Measurements from ENCODE around the gene CHD2.

CHD2 gene

GRCh38 chr15:92962914-92963313 is 62.8 kb downstream of the CHD2 start:
- DNase-seq (ENCODE audit: low read depth): no peak

- no peak for DNase-seq (ENCODE audit: low read depth)
Measured at GRCh38 chr15:92963794-92964193, 63.7 kb downstream of the CHD2 start.

GRCh38 chr15:92968926-92969651 is 69.0 kb downstream of the CHD2 start:
- DNase-seq (ENCODE audit: low read depth): no peak

GRCh38 chr15:92970656-92971055 is 70.5 kb downstream of the CHD2 start:
- no peak for DNase-seq (ENCODE audit: low read depth)

- no peak for DNase-seq (ENCODE audit: low read depth)
Measured at GRCh38 chr15:92971081-92971480, 71.0 kb downstream of the CHD2 start.

DNA sequence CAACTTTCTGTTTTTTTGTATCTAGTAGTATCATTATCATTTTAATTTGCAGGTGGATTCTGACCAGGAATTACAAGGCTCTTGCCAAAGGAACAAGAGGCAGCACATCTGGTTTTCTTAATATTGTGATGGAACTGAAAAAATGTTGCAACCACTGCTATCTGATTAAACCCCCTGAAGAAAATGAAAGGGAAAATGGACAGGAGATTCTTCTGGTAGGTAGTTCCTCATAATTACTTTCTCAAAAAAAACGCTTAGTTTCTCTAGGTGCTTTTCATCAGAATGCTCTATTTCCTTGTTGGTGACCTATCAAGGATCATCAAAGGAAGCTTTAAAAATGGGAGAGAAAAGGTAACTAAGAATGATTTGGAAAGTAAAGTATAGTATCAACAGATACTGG is 71.6 kb downstream of the CHD2 start:
- DNase-seq (ENCODE audit: low read depth): no peak

DNA sequence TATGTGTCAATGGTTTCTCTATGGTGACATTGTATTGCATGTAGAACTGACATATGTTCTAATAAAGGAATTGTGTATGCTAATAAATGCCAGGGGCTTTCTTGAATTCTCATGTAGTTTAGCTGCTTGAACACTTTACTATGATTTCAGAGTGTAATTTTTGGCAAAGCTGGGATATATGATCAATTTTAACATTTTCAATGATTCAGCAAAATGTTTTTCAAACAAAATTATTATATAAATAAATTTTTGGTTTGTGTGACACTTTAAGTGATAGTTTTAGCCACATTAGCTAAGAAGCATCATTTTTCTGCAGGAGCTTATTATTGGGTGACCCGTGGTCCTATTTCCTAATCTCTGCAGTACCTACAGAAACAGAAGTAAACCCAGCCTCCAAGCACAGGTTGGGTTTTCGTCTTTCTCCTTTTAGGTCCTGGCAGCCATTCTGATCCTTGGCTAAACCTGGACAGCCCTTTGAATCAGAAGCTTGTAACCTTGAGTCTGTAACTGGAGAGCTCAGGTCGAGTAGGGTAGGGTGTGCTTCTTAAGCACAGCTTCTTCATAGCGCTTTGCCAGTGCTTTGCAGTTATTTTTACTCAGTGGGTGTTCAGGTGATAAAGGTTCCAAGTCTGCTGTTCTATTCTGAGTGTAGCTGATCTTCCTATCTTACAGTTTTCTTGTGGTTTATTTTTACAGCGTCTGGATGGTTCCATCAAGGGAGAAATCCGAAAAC is 74.2 kb downstream of the CHD2 start:
- no peak for DNase-seq (ENCODE audit: low read depth)

DNA sequence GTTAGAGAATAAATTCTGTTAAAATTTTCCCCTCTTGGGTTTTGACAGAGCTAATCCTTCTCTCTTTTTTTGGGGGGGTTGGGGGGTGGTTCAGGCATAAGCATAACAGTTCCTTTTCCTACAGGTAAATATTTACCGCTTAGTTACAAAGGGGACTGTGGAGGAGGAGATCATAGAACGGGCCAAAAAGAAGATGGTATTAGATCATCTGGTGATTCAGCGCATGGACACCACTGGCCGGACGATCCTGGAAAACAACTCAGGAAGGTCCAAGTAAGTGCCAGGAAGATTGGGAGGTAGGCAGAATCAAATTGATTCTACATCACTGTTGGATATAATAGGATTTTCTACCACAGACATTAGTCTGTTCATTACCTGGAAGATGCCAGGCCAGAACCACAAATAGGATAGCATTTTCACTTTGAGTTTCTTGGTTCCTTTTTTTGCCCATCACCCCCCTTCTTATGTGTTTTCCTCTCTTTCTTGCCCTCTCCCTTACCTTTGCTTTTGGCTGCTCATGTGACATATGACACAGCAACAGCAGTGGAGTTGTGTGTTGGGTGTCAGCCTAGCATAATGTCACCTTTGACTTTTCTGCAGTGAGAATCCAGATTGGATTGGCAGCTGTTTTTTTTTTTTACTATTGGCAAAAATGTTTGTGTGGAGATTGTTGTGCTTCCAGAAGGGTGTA is 79.0 kb downstream of the CHD2 start:
- DNase-seq (ENCODE audit: low read depth): no peak

DNA sequence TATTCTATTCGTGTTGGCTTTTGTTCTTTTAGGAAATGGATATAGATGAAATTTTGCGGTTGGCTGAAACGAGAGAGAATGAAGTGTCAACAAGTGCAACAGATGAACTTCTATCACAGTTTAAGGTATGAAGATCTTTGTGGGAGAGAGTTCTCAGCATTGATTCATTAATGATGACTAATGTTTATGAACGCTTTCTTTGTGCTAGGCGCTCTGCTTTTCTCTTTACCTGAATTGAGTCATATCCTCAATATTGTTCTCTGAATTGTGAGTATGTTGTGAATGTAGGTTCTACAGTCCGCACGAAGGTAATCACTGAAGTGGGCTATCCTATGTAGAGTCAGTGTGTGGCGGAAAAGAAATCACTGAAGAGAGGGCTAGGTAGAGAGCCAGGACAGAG is 81.2 kb downstream of the CHD2 start:
- DNase-seq (ENCODE audit: low read depth): no peak

GRCh38 chr15:92984161-92984560 is 84.0 kb downstream of the CHD2 start:
- no peak for DNase-seq (ENCODE audit: low read depth)

DNA sequence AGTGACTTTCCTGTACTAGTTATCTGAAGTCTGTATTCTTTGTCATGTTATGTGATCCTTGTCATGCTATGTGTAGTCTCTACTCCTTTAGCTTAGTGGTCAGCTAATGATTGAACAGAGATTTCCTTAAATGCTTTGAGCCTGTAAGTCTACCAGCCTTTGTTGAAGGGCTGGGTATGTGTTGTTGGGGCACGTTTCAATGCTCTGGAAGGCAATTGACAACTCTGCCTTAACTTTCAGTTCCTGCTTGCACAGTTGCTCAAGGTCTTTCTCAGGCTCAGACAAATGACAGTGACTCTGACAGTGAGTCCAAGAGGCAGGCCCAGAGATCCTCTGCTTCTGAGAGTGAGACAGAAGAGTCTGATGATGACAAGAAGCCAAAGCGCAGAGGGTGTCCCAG is 89.3 kb downstream of the CHD2 start:
- DNase-seq (ENCODE audit: low read depth): no peak

DNA sequence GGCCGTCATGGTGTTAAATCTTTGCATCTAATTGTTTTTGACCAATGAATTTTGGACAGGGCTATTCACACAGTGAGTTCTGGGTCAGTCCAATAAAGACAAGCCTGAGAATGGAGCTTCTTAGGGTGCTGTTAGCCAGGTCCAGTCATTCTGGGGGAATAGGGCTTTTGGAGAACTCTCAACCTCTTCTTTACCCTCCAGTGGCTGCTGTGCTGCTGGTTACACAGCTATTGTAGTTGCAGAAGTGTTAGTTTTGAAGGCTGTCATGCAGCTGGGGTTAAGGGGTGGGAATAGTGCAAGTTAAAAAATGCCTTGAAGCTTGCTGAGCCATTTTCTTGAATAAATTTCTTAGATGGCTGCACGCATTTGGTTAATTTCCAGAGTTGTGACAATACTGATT is 89.9 kb downstream of the CHD2 start:
- no peak for DNase-seq (ENCODE audit: low read depth)

DNA sequence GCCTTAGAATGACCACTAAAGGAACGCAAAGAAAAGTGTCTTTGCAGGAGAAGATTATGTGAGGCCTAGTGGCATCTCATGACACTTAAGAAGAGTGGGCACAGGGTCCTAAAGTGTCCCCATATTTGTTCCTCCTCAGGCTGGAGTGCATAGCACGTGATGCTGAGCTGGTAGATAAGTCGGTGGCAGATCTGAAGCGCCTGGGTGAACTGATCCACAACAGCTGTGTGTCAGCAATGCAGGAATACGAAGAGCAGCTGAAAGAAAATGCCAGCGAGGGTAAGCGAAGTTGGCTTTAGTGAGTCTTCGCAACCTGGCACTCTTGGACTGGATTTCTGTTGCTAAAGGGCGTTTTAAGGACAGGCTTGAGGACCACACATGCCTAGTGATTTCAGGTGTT is 92.6 kb downstream of the CHD2 start:
- DNase-seq (ENCODE audit: low read depth): no peak

- DNase-seq (ENCODE audit: low read depth): no peak
Measured at GRCh38 chr15:92997821-92998220, 97.7 kb downstream of the CHD2 start.

DNA sequence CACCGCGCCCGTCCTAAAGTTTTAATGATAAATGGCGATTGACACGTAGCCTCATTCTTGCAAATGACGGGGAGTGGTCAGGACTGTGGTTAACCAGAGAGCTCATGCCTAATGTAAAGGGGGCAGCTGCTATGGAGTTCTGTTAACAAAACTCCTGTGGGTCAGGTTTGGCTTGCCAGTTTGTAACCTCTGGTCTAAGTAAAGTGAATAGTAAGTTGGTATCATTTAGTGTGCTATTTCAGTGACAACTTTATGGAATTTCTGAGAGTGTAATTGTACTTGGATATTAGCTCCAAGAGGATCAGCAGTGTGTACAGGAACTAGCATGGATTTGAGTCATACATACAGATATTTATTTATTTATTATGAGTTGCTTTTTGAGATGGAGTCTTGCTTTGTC is 101.0 kb downstream of the CHD2 start:
- DNase-seq (ENCODE audit: low read depth): no peak

DNA sequence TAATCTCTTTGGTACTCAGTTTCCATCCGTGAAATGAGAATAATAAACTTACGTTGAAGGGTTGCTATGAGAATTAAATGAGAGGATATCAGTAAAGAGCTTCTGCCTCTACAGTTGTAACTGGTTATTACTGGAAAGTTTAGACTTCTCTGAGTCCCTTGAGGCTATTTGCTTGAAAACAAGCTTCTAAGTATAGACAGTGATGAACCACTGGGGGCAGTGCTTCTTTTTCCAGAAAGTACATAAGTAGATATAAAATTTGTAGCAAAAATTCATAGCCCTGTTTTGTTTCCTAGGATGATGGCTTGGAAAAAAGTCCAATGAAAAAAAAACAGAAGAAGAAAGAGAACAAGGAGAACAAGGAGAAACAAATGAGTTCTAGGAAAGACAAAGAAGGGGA is 101.8 kb downstream of the CHD2 start:
- DNase-seq (ENCODE audit: low read depth): no peak

DNA sequence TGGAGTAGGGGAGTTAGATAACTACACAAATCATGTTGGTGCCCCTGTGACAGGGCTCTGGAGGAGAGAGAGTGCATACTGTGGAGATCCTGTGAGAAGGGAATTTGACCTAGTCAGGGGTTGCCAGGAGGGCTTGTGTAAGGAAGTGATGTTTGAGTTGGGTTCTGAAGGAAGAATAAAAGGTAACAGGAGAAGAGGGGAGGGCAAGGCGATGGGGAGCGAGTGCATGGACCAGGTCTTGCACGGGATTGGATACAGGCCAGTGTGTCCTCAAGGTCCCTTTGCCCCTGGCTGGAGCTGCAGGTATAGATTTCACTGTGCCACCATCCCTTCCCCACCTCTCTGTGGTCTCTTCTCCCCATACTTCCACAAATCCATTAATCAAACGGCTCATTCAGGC is 105.0 kb downstream of the CHD2 start:
- DNase-seq (ENCODE audit: low read depth): no peak

GRCh38 chr15:93007994-93008393 is 107.9 kb downstream of the CHD2 start:
- DNase-seq (ENCODE audit: low read depth): no peak

DNA sequence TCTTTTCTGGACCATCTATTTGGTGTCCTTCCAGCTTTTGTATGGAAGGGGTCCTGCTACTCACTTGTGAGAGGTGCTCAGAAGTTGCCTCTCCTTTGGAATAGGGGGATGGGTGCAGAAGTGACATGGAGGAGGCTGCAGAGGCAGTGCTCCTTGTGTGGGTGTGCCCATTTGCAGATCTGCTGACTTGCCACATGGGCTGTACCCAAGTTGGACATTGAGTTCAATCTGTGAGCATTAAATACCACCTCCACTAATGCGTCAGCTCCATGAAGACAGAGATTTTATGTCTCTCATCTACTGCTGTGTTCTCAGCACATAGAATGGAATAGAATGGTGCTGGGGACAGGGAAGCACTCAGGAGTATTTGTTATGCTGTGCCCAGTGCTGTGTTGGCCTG is 112.7 kb downstream of the CHD2 start:
- no peak for DNase-seq (ENCODE audit: low read depth)

DNA sequence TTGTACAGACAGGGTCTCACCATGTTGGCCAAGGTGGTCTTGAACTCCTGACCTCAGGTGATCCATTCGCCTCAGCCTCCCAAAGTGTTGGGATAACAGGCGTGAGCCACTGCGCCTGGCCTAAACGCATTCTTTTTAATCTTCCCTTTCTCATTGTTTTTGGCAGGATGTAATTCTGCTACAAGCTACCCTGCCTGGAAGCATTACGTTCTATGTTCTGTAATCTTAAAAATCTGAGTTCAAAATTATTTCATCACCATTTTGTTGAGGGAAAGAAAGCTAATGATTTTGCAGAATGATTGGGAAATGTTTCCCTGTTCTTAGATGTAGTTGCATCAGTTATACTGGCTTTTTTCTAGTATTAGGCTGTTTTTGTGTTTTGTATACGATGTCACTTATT is 117.4 kb downstream of the CHD2 start:
- DNase-seq (ENCODE audit: low read depth): no peak

DNA sequence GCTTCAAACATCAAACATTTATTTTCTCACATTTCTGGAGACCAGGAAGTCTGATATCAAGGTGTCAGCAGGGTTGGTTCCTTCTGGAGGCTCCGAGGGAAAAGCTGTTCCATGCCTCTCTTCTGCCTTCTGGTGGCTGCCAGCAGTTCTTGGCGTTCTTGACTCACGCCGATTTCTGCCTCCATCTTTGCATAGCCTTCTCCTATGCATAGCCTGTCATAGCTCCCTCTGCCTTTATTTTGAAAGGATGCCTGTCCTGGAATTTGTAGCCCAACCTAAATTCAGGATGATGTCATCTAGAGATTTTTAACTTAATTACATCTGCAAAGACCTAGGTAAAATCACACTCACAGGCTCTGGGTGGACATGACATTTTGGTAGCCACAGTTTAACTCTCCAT is 118.5 kb downstream of the CHD2 start:
- DNase-seq (ENCODE audit: low read depth): no peak

GRCh38 chr15:93019090-93019489 is 119.0 kb downstream of the CHD2 start:
- no peak for DNase-seq (ENCODE audit: low read depth)

DNA sequence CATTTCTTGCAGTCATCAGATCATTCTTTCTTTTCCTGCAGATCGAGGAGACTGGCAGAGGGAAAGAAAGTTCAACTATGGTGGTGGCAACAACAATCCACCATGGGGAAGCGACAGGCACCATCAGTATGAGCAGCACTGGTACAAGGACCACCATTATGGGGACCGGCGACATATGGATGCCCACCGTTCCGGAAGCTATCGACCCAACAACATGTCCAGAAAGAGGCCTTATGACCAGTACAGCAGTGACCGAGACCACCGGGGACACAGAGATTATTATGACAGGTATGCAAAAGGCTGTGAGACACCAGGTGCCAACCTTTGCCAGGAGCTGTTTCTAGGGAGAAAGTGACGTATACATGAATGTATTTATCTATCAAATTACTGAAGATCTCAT is 119.8 kb downstream of the CHD2 start:
- no peak for DNase-seq (ENCODE audit: low read depth)

Measured in stimulated activated CD8-positive, alpha-beta memory T cell treated with anti-CD3 and anti-CD28 coated beads, Interleukin-15, amount 100 ng/mL, for 24 hours (primary cell).